NCI-H69 (cell line): ENCODE results near the gene SCARF1.

Experiments
- DNase-seq: peaks from one replicate; lab custom pipeline; 2025; lab: John Stamatoyannopoulos, UW

Gene SCARF1

GRCh38 chr17:1648173-1648962, 2.8 kb upstream of the SCARF1 start:
- DNase-seq: no peak

- DNase-seq: no peak
These were observed 2.3 kb upstream of the SCARF1 start for GRCh38 chr17:1647802-1648171.

GRCh38 chr17:1646199-1646875, 805 bp upstream of the SCARF1 start:
- DNase-seq: no peak

GRCh38 chr17:1644493-1645206, 882 bp downstream of the SCARF1 start:
- no peak for DNase-seq

- no peak for DNase-seq
These were observed 1.5 kb downstream of the SCARF1 start for GRCh38 chr17:1643999-1644492.

GRCh38 chr17:1643293-1643998, 2.1 kb downstream of the SCARF1 start:
- DNase-seq: peak; percentile 90

GRCh38 chr17:1641065-1641403, 4.5 kb downstream of the SCARF1 start:
- DNase-seq: no peak

GRCh38 chr17:1640329-1641064, 5.0 kb downstream of the SCARF1 start:
- no peak for DNase-seq

GRCh38 chr17:1639549-1640180, 5.9 kb downstream of the SCARF1 start:
- peak; percentile 68 for DNase-seq

- no peak for DNase-seq
These were observed 6.8 kb downstream of the SCARF1 start for GRCh38 chr17:1638624-1639300.

GRCh38 chr17:1638171-1638590, 7.4 kb downstream of the SCARF1 start:
- no peak for DNase-seq

GRCh38 chr17:1636732-1637285, 8.7 kb downstream of the SCARF1 start:
- DNase-seq: no peak

GRCh38 chr17:1635675-1636465, 9.7 kb downstream of the SCARF1 start:
- no peak for DNase-seq

GRCh38 chr17:1634841-1635650, 10.5 kb downstream of the SCARF1 start:
- no peak for DNase-seq

- peak; percentile 20 for DNase-seq
These were observed 14.9 kb downstream of the SCARF1 start for GRCh38 chr17:1630662-1631061.

GRCh38 chr17:1629504-1630310, 15.8 kb downstream of the SCARF1 start:
- peak; percentile 61 for DNase-seq

GRCh38 chr17:1628856-1629503, 16.6 kb downstream of the SCARF1 start:
- peak; percentile 96 for DNase-seq
